ENCODE data around the gene LCLAT1. TPM values are rescaled to one million over a fixed set of nuclear protein-coding genes. Genes with fewer than 3 reads are reported as not detected.
"Not testable (repeated sequence)": the region's sequence is repeated elsewhere in the genome, so short reads cannot be mapped to it uniquely, and the experiment has no call there.

The LCLAT1 gene
- total RNA-seq, 1 experiment from 2014 or later = 41.8 TPM

GRCh38 chr2:30561349-30561748 lies 114.3 kb downstream of the LCLAT1 start:
- in situ Hi-C loops (cut with HindIII; ENCODE audit: low sequenced_read_pairs) = no loop called here
- DNase-seq (ENCODE audit: low spot score) = no peak

DNA sequence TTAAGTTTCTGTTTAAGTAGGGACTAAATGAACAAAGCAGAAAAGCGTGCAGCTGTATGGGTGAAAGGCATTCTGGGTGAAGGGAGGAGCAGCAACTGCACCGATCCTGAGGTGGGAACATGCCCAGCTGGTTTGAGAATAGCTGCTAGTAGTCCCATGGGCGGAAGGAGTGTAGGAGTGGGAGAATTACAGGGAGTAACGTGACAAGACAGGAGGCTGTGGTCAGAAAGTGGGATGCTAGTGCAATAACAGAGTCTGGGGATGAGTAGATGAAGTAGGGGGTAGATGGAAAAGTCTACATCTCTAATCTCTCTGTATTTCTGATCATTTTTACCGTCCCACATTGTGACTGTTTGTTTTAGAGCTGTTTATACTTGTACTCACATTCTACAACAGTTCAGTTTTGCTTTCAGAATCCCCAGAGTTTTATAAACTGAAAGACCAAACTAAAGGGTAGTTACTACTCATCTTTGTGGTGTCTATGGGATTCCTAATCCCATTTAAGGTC lies 118.9 kb downstream of the LCLAT1 start:
- no peak for DNase-seq (ENCODE audit: low spot score)
- in situ Hi-C loops (cut with HindIII; ENCODE audit: low sequenced_read_pairs) = no loop called here

- in situ Hi-C loops (cut with HindIII; ENCODE audit: low sequenced_read_pairs) = no loop called here
- no peak for DNase-seq (ENCODE audit: low spot score)
These were observed 119.6 kb downstream of the LCLAT1 start for GRCh38 chr2:30566631-30567030.

- in situ Hi-C loops (cut with HindIII; ENCODE audit: low sequenced_read_pairs) = no loop called here
- DNase-seq (ENCODE audit: low spot score) = no peak
These were observed 120.3 kb downstream of the LCLAT1 start for GRCh38 chr2:30567317-30567716.

- no peak for DNase-seq (ENCODE audit: low spot score)
- in situ Hi-C loops (cut with HindIII; ENCODE audit: low sequenced_read_pairs) = no loop called here
These were observed 122.9 kb downstream of the LCLAT1 start for GRCh38 chr2:30569946-30570345.

DNA sequence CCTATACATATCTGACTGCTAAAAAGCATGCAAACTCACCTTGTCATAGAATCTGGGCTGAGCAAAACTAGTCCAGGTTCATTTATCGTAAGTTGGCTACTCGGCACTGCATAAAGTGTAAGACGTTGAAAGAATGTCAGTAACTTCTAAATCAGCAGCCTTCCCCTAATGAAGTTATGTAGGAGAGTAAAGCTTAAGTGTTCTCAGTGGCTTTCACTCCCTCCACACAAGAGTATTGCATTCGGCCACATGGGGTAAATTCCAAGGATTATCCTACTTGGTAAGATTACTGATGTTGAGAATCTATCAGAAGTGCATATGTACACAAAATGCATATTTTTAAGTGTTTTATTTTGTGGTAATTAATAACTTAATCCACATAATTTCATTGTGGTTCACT lies 130.1 kb downstream of the LCLAT1 start:
- in situ Hi-C loops (cut with HindIII; ENCODE audit: low sequenced_read_pairs) = no loop called here
- no peak for DNase-seq (ENCODE audit: low spot score)

- DNase-seq (ENCODE audit: low spot score) = no peak
- in situ Hi-C loops (cut with HindIII; ENCODE audit: low sequenced_read_pairs) = no loop called here
These were observed 133.3 kb downstream of the LCLAT1 start for GRCh38 chr2:30580391-30580790.

- in situ Hi-C loops (cut with HindIII; ENCODE audit: low sequenced_read_pairs) = no loop called here
- DNase-seq (ENCODE audit: low spot score) = no peak
These were observed 135.5 kb downstream of the LCLAT1 start for GRCh38 chr2:30582521-30582920.

DNA sequence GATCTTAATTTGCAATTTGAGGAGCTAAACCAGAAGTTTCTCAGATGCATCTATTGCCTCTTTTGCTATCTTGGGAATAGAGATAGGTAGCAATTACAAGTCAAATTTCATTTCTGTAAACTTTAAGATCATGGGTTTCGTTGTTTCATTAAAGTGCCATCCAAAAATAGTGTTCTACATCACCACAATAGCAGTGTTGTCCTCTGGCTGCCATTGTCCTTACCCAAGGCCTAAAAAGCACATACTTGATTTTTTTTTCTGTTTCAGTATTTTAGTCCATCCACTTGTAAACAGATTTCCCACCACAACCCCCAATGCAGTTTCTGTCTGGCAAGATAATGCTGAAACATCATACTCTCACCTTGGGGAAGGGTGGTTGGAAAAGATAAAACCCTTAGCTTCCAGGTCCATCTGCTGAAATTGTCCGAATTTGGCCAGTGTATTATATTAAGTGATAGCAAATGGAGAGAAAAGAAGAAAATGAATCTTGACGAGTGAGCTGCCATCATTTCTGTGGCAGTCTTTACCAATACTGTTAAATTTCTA lies 136.2 kb downstream of the LCLAT1 start:
- in situ Hi-C loops (cut with HindIII; ENCODE audit: low sequenced_read_pairs) = no loop called here
- peak; percentile 22 for DNase-seq (ENCODE audit: low spot score)

DNA sequence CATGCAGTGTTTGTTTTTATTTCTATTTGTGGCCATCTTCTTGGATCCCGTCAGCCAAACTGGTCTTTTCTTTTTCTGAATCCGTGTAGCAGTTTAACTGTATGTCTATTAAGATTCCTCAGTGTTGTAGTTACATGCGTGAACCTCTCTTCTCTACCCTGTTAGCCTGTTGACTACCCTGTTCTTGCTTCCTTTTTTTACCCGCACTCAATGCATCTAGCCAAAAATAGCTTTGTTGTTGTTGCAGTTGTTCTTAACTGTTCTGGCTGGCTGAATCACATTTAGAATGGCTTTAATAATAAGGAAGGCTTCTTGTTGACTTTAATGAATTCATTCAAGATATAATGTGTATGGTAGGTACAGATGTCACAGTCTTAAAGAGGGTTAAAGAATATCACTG lies 137.1 kb downstream of the LCLAT1 start:
- no peak for DNase-seq (ENCODE audit: low spot score)
- in situ Hi-C loops (cut with HindIII; ENCODE audit: low sequenced_read_pairs) = no loop called here

- no peak for DNase-seq (ENCODE audit: low spot score)
- in situ Hi-C loops (cut with HindIII; ENCODE audit: low sequenced_read_pairs) = no loop called here
These were observed 141.9 kb downstream of the LCLAT1 start for GRCh38 chr2:30588994-30589393.

GRCh38 chr2:30590407-30590806 lies 143.4 kb downstream of the LCLAT1 start:
- in situ Hi-C loops (cut with HindIII; ENCODE audit: low sequenced_read_pairs) = no loop called here
- DNase-seq (ENCODE audit: low spot score) = no peak

- in situ Hi-C loops (cut with HindIII; ENCODE audit: low sequenced_read_pairs) = no loop called here
- no peak for DNase-seq (ENCODE audit: low spot score)
These were observed 144.1 kb downstream of the LCLAT1 start for GRCh38 chr2:30591186-30591585.

DNA sequence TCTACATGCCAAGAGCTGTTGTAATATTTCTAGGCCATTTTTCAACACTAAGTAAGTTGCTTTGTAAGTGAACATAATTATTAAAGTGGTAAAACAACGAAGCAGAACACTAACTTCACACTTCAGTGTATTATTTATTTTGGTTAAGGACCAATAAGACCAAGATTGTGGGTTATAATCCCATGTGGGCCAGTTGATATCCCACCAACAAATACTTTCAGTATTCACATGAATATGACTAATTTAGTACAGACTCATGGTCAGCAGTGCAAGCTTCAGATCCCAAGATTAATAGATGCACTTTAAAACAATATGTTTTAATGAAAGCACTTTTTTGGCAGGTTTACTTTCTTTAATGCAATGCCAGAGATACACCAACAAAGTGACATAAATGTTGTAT lies 154.3 kb downstream of the LCLAT1 start:
- DNase-seq (ENCODE audit: low spot score) = no peak
- in situ Hi-C loops (cut with HindIII; ENCODE audit: low sequenced_read_pairs) = no loop called here

GRCh38 chr2:30605197-30605596 lies 158.2 kb downstream of the LCLAT1 start:
- DNase-seq (ENCODE audit: low spot score) = no peak
- in situ Hi-C loops (cut with HindIII; ENCODE audit: low sequenced_read_pairs) = no loop called here

DNA sequence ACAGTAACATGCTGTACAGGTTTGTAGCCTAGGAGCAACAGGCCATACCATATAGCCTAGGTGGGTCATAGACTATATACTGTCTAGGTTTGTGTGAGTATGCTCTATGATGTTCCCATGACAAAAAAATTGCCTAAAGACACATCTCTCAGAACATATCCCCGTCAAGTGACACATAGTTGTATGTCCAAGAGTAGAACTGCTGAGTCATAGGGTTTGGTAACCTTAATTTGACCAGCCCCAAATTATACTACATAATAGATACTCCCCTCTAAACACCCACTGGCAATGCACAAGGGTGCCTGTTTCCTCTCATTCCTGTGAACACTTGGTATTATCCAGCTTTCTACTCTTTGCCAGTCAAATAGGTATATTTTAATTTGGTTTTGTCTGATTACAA lies 161.6 kb downstream of the LCLAT1 start:
- DNase-seq (ENCODE audit: low spot score) = no peak
- in situ Hi-C loops (cut with HindIII; ENCODE audit: low sequenced_read_pairs) = no loop called here

DNA sequence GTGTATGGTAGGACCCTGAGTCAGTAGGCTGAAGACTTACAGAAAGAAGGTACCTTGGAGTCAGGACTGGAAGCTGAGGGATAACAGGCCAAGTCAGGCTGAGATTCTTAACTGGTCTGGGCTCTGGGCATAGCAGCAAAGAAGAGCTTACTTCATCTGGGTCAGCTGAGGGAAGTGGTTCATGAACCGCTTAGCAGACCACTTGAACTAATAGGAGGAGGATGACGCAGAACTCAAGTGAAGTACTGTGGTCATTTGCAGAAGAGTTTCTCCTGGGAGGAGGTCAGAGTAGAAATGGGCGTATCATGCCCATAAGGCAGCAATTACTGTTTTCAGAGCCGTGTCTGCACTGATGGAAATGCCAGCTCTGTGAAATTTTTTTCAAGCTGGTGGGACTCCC lies 164.5 kb downstream of the LCLAT1 start:
- no peak for DNase-seq (ENCODE audit: low spot score)
- in situ Hi-C loops (cut with HindIII; ENCODE audit: low sequenced_read_pairs) = no loop called here

- in situ Hi-C loops (cut with HindIII; ENCODE audit: low sequenced_read_pairs) = no loop called here
- no peak for DNase-seq (ENCODE audit: low spot score)
These were observed 165.3 kb downstream of the LCLAT1 start for GRCh38 chr2:30612371-30612770.

DNA sequence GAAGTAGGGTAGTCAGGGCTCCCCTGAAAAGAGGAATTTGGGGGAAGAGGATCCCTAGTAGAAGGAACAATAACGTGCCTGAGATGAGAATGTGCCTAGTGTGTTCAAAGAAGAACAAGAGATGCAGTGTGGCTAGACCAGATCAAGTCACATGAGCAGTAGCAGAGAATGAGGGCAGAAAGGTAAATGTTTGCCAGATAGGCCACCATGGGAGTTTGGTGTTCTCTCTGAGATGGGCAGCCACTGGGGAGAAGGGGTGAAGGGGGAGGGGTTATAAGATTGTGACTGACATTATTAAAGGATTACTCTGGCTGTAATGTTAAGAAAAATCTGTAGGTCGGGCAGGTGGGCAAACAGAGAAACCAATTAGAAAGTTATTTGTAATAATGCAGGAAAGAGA lies 166.0 kb downstream of the LCLAT1 start:
- no peak for DNase-seq (ENCODE audit: low spot score)
- in situ Hi-C loops (cut with HindIII; ENCODE audit: low sequenced_read_pairs) = no loop called here

DNA sequence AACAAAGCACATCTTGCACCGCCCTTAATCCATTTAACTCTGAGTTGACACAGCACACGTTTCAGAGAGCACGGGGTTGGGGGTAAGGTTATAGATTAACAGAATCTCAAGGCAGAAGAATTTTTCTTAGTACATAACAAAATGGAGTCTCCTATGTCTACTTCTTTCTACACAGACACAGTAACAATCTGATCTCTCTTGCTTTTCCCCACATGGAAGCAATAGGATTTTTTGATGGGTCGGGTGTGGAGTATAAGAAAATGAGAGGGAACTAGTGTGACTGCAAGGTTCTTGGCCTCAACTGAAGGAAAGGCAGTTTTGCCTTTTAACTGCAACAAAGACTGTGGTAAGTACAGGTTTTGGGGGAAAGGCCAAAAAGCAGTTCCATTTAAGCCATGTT lies 167.2 kb downstream of the LCLAT1 start:
- DNase-seq (ENCODE audit: low spot score); in situ Hi-C loops (cut with HindIII; ENCODE audit: low sequenced_read_pairs): not testable (repeated sequence)

DNA sequence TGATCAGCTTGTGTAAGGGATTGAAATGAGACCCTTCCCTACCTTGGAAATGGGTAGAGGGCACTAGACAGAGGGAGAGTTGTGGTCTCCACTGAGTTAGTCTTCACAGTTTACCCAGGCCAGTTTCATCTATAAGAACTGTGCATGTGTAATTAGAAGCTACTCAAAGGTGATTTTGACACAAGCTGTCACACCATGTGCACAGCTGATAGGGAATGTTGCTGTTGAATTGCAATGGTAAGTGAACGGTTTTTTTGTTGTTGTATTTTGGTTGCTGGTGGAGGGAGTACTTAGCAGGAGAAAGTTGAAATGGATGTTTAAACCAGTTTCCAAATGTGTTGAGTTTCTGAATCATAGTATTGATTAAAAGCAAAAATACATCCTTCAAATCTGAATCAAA lies 168.9 kb downstream of the LCLAT1 start:
- DNase-seq (ENCODE audit: low spot score) = no peak
- in situ Hi-C loops (cut with HindIII; ENCODE audit: low sequenced_read_pairs) = no loop called here

DNA sequence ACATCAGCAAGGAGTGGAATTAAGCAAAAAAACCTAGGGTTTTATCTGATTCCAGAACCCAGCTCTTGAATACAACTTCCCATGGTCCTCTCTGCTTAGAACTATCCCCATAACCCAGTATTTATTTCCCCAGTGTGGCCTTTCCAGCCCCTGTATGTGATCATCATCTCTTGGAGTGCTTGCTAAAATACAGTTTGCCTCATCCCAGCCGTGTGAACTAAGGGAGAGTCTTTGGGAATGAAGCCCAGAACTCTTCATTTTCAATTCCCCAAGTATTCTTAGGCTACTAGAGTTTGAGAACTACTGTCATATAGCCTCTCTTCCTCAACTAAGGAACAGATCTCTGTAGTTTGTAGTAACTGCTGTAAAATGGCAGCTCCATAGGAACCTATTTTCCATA lies 173.1 kb downstream of the LCLAT1 start:
- in situ Hi-C loops (cut with HindIII; ENCODE audit: low sequenced_read_pairs) = no loop called here
- no peak for DNase-seq (ENCODE audit: low spot score)

Measured in G401 (cell line).